Fibroblast of lung (primary cell): ENCODE results near the gene SPON1. TPM values are rescaled to one million over a fixed set of nuclear protein-coding genes. Genes with fewer than 3 reads are reported as not detected.

Experiments
- DNase-seq, 2 donors: peaks; one replicate each; pipeline versions ENCODE4 v3.0.0 to v3.0.0-alpha.2; 2010; ENCODE audit warnings: low read depth in 2 of 2
- H2AFZ ChIP-seq: 2 replicates; pipeline ENCODE4 v1.5.1; 2012; ENCODE audit warnings: low read length, control low read depth, inconsistent platforms
- H3K27ac ChIP-seq: 2 replicates; pipeline ENCODE4 v1.5.1; 2011; ENCODE audit warnings: low read length, control low read depth; ENCODE audit not compliant: insufficient read depth
- H3K27me3 ChIP-seq: 2 replicates; pipeline ENCODE4 v1.5.1; 2011; ENCODE audit warnings: mild to moderate bottlenecking, low read length; ENCODE audit not compliant: control insufficient read depth, insufficient read depth
- H3K36me3 ChIP-seq: 2 replicates; pipeline ENCODE4 v1.5.1; 2011; ENCODE audit warnings: low read length; ENCODE audit not compliant: control insufficient read depth, insufficient read depth
- H3K4me1 ChIP-seq: 2 replicates; pipeline ENCODE4 v1.5.1; 2011; ENCODE audit warnings: low read length; ENCODE audit not compliant: control insufficient read depth, insufficient read depth; ENCODE audit errors: extremely low read depth
- H3K4me2 ChIP-seq: 2 replicates; pipeline ENCODE4 v1.5.1; 2011; ENCODE audit warnings: low read length, control low read depth; ENCODE audit not compliant: insufficient read depth; ENCODE audit errors: extremely low read depth
- H3K4me3 ChIP-seq, 4 experiments: fragments of 200-600 bp in 1 of 4; sonication (generic) in 1 of 4; replicated peaks in 1 of 4; 2 replicates each; pipeline ENCODE4 v1.5.1; 2011 to 2016; ENCODE audit warnings: low read length in 4 of 4, low read depth in 3 of 4, mild to moderate bottlenecking in 3 of 4, control low read depth in 2 of 4, inconsistent platforms in 1 of 4, mixed read lengths in 1 of 4; ENCODE audit not compliant: insufficient read depth in 1 of 4; ENCODE audit errors: control extremely low read depth in 1 of 4
- H3K79me2 ChIP-seq: 2 replicates; pipeline ENCODE4 v1.5.1; 2012; ENCODE audit warnings: mild to moderate bottlenecking, low read length, inconsistent platforms; ENCODE audit not compliant: control insufficient read depth, insufficient read depth
- H3K9ac ChIP-seq: 2 replicates; pipeline ENCODE4 v1.5.1; 2011; ENCODE audit warnings: mild to moderate bottlenecking, low read length, control low read depth; ENCODE audit not compliant: insufficient read depth
- H3K9me3 ChIP-seq: 2 replicates; pipeline ENCODE4 v1.5.1; 2012; ENCODE audit warnings: low read depth, low read length; ENCODE audit not compliant: control insufficient read depth, insufficient read depth
- H4K20me1 ChIP-seq: 2 replicates; pipeline ENCODE4 v1.5.1; 2011; ENCODE audit warnings: low read length; ENCODE audit not compliant: control insufficient read depth, insufficient read depth; ENCODE audit errors: extremely low read depth
- EZH2 ChIP-seq: IDR thresholded peaks from 2 replicates; pipeline ENCODE4 v1.5.1; 2012; ENCODE audit warnings: low read length, control low read depth, mild to moderate bottlenecking; ENCODE audit errors: missing control alignments
- polyA plus RNA-seq, 2 donors: library from polyadenylated mRNA; depleted of rRNA in 1 of 2; stranded (reverse) in 1 of 2; unstranded in 1 of 2; fragments of >200 nt; gene quantifications; 2 replicates each; pipeline ENCODE4 v1.2.1, GENCODE V29; 2011 to 2012; ENCODE audit warnings: missing spikeins in 1 of 2
- total RNA-seq: library from RNA; depleted of rRNA; stranded (reverse); fragments of >200 nt; gene quantifications from 2 replicates; pipeline ENCODE4 v1.2.1, GENCODE V29; 2014
- TF ChIP-seq, protein P1 (sequence below), 2 donors: IDR thresholded peaks in 1 of 2; conservative IDR thresholded peaks in 1 of 2; 1 replicate in 1 of 2; 2 replicates in 1 of 2; pipeline ENCODE4 v1.5.1; 2011 to 2012; ENCODE audit warnings: low read length in 2 of 2, control low read depth in 1 of 2, inconsistent platforms in 1 of 2, low read depth in 1 of 2, mild to moderate bottlenecking in 1 of 2

The SPON1 gene
- total and polyA plus RNA-seq, 2 donors (not counting 1 experiment from before 2014, with no cell fraction given), result 0.45 to 3.5 TPM

DNA sequence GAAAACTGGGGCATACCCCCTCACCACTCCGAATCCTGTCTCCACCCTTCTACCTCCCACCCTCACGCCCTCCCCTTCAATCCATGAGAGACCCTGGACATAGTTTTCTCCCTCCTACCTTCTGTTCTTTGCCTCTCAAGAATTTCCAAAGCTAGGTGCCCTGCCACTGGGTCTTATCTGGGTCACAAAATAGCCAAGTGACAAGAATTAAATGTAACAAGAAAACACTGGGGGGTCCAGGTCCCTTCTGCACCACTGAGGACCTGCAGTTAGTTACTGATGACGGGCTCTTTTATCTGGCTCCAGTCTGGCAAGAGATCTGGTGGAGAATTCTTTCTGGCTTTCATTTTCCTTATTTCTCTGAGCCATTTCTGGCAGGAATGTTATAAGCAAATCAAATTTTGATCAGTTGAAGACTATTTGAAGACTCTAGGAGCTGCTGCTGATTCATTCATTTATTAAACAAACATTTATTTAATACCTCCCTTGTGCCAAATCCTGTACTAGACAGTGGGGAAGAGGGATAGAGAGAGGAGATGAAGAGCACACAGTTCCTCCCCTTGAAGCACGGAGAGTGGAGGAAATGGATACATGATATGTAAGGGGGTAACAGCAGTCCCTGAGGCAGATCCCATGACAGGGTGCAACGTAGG, 261.2 kb downstream of the SPON1 start:
- Histone ChIP-seq H4K20me1 (no peaks in the 10 kb centered on the region), H3K9me3 (no peaks in the 10 kb centered on the region), H3K27me3 (no peaks in the 10 kb centered on the region), H3K4me2 (peak overlapping the region; percentile 13), H3K4me3 (no peak overlapping the region), H3K36me3 (no peaks in the 10 kb centered on the region), H3K79me2 (no peaks in the 10 kb centered on the region), H3K27ac (no peak overlapping the region), H3K9ac (no peak overlapping the region), H3K4me1 (no peaks in the 10 kb centered on the region), H2AFZ (no peak overlapping the region)
- DNase-seq, result peak in 1 of 2 donors; percentile 19
- TF ChIP-seq EZH2, result no peak
- TF ChIP-seq, protein P1, sequence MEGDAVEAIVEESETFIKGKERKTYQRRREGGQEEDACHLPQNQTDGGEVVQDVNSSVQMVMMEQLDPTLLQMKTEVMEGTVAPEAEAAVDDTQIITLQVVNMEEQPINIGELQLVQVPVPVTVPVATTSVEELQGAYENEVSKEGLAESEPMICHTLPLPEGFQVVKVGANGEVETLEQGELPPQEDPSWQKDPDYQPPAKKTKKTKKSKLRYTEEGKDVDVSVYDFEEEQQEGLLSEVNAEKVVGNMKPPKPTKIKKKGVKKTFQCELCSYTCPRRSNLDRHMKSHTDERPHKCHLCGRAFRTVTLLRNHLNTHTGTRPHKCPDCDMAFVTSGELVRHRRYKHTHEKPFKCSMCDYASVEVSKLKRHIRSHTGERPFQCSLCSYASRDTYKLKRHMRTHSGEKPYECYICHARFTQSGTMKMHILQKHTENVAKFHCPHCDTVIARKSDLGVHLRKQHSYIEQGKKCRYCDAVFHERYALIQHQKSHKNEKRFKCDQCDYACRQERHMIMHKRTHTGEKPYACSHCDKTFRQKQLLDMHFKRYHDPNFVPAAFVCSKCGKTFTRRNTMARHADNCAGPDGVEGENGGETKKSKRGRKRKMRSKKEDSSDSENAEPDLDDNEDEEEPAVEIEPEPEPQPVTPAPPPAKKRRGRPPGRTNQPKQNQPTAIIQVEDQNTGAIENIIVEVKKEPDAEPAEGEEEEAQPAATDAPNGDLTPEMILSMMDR (conservative IDR thresholded peaks at IDR 0.05 in 1 of 2, IDR thresholded peaks at IDR 0.05 in 1 of 2; ENCODE audit: low read depth in 1 of 2, low read length in 2 of 2), result no peak

DNA sequence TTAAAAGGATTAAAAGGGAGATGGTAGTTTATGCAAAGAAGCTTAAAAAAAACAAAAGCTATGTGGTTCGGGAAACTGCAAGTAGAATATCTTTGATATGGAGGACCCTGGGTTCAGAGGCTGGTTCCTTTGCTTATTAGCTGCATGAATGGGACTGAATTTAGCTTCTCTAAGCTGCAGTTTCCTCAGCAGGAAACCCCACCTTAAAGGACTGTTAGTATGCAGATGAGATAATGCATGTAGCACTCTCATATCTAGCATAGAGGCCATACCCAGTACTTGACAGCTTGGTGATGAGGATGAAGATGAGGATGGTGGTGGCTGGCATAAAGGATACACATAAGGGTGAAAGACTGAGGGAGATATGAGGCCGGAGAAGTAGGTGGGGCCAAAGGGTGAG, 261.9 kb downstream of the SPON1 start:
- no peaks in the 10 kb centered on the region for H3K4me1 ChIP-seq
- H3K36me3 ChIP-seq, result no peaks in the 10 kb centered on the region
- no peak overlapping the region for H2AFZ ChIP-seq
- DNase-seq, result no peak
- no peaks in the 10 kb centered on the region for H3K27me3 ChIP-seq
- TF ChIP-seq, protein P1 (conservative IDR thresholded peaks at IDR 0.05 in 1 of 2, IDR thresholded peaks at IDR 0.05 in 1 of 2; ENCODE audit: low read depth in 1 of 2, low read length in 2 of 2), result no peak
- TF ChIP-seq EZH2, result no peak
- H3K4me2 ChIP-seq, result no peak overlapping the region
- no peaks in the 10 kb centered on the region for H3K79me2 ChIP-seq
- no peak overlapping the region for H3K4me3 ChIP-seq
- no peaks in the 10 kb centered on the region for H3K9me3 ChIP-seq
- no peak overlapping the region for H3K9ac ChIP-seq
- H3K27ac ChIP-seq, result no peak overlapping the region
- H4K20me1 ChIP-seq, result no peaks in the 10 kb centered on the region

DNA sequence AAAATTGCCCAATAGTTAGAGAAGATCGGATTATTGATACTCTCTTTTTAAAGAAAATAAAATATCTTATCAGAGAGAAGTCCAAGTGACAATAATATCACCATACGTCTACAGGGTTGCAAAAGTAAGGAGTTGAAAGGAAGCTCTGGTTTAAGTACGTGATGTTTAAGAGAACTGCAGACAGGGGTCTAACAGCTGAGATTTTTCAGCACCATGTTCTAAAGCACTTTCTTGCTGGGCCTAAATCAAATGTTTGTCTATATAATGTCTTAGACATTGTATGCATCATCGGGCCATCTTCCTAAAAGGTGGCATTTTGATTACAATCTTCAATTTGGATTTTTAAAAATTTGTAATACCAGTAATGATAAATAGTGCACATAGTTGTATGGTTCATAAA, 263.1 kb downstream of the SPON1 start:
- Histone ChIP-seq H4K20me1 (no peaks in the 10 kb centered on the region), H3K4me3 (no peak overlapping the region), H2AFZ (no peak overlapping the region), H3K4me1 (no peaks in the 10 kb centered on the region), H3K9ac (no peak overlapping the region), H3K36me3 (no peaks in the 10 kb centered on the region), H3K4me2 (no peak overlapping the region), H3K9me3 (no peaks in the 10 kb centered on the region), H3K27me3 (no peaks in the 10 kb centered on the region), H3K27ac (no peak overlapping the region), H3K79me2 (no peaks in the 10 kb centered on the region)
- DNase-seq, result no peak
- no peak for TF ChIP-seq EZH2
- TF ChIP-seq, protein P1 (conservative IDR thresholded peaks at IDR 0.05 in 1 of 2, IDR thresholded peaks at IDR 0.05 in 1 of 2; ENCODE audit: low read depth in 1 of 2, low read length in 2 of 2), result no peak
